Activated naive CD4-positive, alpha-beta T cell treated with Interleukin-2 at 50 U/mL for 16 hours (primary cell): Measurements from ENCODE around the gene NEURL2.
"Not testable (repeated sequence)": the region's sequence is repeated elsewhere in the genome, so short reads cannot be mapped to it uniquely, and the experiment has no call there.

Experiments used
- DNase-seq: peaks from one replicate; pipeline ENCODE4 v3.0.0-alpha.2; 2020

Gene NEURL2

DNA sequence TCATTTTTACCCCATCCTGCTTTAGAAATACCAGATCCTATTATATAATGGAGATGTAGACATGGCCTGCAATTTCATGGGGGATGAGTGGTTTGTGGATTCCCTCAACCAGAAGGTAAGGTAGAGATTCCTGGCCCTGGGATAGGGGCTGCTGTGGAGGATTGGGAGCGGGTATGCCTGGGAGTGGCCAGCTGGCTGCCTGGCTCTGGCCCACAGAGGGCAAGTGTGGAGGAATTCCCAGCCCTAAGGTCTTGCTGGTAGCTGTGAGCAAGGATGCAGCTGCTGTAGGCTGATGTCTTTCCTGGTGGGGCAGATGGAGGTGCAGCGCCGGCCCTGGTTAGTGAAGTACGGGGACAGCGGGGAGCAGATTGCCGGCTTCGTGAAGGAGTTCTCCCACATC, 6.7 kb upstream of the NEURL2 start:
- DNase-seq, result no peak

DNA sequence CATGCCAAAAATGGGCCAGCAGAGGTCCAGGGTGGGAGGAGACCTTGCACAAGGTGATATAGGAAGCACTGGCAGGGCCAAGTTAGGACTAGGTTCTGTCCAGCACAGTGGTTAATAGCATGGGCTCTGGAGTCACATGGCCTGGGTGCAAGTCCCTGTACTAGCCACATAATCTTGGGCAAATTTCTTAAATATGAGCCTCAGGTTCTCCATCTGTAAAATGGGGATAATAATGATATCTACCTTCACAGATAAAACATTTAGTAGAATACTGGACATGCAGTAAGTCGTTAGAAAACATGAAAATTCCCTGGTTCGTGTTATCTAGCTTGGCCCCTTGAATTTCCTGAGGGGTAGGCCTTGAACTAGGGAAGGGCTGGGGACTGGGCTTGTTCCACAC, 6.3 kb upstream of the NEURL2 start:
- no peak for DNase-seq

DNA sequence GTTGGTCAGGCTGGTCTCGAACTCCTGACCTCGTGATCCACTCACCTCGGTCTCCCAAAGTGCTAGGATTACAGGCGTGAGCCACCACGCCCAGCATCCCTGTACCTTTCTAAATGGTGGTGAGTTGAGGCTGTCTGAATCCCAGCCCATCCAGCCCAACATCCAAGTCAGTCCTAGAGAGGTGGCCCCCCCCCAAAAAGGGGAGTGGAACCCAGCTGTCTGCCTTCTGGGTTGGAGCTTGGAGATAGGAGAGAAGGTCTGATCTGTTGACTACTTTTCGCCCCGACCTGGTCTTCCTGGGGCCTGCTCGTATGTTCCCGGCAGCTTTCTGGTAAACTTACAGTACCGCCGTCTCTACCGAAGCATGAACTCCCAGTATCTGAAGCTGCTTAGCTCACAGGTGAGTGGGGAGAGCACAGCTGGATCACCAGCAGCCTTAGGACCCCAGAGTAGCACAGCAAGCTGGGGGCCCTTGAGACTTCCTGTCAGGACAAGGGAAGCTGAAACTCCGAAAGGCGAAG, 5.7 kb upstream of the NEURL2 start:
- DNase-seq, result no peak

DNA sequence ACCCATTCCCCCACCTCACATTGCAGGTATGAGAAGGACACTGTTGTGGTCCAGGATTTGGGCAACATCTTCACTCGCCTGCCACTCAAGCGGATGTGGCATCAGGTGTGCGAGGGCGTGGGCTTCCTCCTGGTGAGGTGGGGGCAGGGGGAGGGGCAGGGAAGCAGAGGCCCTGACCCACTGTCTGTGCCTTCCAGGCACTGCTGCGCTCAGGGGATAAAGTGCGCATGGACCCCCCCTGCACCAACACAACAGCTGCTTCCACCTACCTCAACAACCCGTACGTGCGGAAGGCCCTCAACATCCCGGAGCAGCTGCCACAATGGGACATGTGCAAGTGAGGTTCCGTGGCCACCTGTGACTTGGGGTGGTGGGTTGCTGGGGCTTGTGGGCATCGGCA, 3.8 kb upstream of the NEURL2 start:
- DNase-seq, result no peak

DNA sequence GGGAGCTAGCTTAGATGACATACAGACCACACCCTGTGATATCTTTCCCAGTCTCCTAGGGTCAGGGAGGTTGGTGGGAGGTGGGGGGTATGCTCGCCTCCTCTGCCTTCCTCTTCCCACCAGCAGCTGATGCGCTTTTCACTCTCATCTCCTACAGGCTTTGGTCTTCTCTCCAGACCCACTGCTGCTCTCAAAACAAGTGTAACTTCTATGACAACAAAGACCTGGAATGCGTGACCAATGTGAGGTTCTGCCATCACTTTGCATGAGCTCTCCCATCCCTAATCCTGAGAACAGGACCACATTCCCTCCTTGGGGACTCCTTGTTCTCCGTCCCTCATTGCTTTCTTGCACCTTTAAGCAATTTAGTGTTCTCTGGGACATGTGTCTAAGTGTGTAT, 2.8 kb upstream of the NEURL2 start:
- DNase-seq, result no peak

DNA sequence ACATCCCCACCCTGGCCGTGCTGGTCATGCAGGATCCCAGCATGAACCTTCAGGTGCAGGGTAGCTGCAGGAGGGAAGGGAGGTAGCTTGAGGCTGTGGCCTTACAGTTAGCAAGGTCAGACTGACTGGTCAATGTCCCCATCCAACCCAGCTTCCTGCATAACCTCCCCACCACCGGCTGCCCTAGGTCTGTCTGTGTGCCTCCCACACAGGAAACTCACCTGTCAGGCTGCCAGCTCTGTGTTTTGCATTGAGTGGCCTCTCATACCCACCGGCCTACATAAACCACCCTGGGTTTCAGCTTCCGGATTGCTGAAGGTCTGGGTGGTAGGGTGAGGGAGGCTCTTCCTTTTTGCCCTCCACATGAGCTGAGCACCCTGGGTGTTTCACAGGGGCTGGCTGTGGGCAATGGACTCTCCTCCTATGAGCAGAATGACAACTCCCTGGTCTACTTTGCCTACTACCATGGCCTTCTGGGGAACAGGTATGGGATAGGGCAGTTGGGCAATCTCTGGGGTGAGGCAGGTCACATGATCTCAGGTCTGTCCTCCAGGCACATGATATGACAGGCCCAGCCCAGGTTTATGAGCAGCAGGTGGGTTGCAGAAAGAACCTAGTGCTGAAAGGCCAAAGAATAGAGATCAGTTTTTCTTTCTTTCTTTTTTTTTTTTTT, 2.0 kb upstream of the NEURL2 start:
- DNase-seq, result peak; percentile 45

DNA sequence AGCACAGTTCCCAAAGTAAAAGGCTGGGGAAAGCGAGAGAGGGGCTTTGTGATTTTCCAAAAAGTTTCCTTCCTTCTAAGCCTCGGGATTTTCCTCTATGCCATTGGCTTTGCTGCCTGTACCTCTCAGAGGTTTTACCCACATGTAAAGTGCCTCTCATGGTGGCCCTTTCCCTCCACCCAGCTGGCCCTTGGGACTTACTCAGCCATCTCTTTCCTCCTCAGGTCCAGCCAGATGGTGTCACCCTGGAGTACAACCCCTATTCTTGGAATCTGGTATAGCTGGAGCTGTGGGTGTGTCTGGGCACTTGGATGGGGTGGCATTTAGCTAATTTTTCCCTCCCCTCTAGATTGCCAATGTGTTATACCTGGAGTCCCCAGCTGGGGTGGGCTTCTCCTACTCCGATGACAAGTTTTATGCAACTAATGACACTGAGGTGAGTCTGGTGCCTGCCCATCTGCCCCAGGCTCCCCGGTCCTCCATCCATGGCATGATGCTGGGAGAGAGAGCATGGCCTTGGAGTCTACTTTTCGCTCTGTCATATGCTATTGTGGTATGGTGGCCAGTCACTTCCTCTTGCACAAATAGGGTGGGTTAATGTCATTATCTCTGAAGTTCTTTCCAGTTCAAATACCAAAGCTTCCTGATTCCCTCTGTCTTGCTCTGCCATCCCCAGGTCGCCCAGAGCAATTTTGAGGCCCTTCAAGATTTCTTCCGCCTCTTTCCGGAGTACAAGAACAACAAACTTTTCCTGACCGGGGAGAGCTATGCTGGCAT, 1.2 kb upstream of the NEURL2 start:
- DNase-seq, result no peak

DNA sequence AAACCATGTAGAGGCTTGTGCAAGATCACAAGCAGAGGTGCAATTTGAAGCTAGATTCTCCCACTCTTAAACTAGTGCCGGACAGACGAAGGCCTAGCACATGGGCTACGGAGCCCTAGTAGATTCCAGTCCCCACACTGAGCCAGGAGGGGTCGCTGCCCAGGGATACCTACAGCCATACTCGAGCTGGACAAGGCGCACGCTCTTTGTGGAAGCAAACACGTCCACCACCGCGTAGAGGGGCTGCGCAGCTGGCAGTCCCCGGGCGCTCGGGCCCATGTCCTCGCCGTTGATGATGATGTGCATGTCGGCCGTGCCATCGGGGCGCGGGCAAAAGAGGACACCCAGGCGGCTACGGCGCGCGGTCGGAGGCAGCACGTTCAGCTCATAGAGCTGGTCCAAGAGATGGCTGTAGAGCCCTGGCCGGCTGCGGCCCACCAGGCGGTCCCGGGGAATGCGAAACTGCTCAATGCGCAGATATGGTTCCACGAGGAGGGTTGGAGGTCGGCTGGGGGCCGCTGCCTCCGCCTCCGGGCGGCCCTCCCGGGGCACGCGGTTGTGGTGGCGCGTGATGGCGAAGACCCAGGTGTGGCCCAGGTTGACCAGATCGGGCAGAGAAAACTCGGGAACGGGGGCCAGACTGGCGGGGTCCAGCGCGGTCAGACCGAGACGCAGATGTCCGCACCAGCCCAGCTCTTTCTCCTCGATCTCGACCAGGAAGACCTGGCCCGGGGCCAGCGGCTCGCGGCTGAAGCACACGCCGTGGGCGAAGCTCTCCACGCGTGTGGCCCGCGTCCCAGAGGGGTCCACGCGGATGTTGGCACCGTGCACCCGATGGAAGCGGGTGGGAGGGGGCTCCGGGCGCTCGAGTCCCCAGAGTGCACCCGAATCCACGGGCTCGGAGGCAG, 677 bp downstream of the NEURL2 start:
- DNase-seq, result peak; percentile 47

DNA sequence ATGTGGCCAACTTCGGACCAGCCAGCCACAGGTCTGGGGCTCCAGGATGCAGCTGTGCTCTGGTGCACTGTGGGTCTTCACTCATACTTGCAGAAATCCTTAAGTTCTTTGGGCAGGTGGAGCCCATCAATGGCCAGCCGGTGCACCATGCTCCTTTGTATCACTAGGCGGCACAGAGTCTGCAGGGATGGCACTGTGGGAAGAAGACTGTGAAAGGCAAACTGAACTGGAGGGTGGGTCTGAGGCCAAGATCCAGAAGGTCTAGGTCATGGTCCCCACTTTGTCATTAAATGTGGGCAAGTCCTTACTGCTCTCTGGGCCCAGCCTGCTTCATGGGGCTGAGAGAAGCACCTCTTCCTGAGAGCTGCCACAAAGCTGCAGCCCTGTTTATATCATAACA, 2.3 kb downstream of the NEURL2 start:
- DNase-seq, result no peak

DNA sequence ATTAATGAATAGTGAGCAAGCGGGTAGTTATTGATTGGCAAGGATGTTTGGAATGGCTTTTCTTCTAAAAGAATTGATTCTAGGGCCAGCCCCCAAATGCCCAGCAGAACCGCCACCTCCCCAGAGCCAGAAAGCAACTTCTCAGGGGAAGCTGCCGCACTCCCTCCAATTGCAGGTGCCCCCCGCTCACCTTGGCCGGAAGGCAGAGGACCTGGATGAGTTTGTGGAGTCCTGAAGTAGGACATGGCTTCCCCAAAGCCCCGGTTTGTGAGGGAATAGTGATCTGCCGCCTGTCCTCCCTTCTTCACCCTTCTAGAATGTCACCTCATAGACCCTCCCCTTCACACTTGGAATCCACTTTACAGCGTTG, 3.7 kb downstream of the NEURL2 start, which contains the start of gene SPATA25:
TSS of gene SPATA25 (minus strand) at position 277 of the 370 bp plus-strand sequence. CDS start at position 245, 32 bp downstream.
- DNase-seq, result no peak

DNA sequence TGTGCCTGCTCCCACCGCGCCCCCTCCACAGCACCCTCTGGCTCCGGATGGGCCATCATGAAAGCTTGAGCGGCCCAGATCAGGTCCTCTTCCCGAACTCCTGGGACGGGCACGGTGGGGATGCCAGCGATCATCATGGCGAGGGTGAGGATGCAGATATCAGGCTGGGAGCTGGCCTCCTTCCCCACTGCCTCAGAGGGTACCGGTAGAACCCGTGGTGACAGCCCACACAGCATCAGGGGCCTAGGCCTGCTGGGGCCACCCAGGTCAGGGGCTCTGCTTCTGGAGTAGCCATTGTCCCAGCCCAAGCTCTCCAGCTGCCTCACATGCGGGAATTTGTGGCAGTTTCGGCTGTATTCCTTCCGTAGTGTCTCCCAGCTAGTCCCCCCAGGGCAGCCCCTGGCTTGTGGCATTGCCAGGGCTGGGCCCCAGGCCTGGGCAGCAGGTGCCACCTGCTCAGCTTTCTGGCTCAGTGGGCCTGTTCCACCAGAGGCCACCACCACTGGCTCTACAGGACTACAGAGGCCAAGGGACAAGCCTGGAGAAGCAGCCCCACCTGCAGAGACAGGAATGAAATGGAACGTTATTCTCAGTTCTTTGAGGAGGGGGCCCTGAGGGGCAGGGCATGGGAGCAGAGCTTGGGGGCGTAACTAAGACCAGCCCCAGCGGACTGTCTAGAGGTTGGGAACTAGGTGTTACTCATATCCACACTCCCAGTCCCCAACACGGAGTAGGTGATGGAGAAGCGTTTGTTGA, 4.2 kb downstream of the NEURL2 start:
- no peak for DNase-seq

DNA sequence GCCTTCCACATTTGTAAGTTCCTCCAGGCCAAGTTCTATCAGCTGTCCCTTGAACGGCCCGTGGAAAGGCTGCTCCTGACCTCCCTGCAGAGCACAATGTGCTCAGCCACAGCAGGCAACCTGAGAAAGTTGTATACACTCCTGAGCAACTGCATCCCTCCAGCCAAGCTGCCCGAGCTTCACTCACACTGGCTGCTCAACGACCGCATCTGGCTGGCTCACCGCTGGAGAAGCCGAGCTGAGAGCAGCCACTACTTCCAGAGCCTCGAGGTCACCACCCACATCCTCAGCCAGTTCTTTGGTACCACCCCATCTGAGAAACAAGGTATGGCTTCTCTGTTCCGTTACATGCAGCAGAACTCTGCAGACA, 7.9 kb downstream of the NEURL2 start:
- DNase-seq, result no peak

DNA sequence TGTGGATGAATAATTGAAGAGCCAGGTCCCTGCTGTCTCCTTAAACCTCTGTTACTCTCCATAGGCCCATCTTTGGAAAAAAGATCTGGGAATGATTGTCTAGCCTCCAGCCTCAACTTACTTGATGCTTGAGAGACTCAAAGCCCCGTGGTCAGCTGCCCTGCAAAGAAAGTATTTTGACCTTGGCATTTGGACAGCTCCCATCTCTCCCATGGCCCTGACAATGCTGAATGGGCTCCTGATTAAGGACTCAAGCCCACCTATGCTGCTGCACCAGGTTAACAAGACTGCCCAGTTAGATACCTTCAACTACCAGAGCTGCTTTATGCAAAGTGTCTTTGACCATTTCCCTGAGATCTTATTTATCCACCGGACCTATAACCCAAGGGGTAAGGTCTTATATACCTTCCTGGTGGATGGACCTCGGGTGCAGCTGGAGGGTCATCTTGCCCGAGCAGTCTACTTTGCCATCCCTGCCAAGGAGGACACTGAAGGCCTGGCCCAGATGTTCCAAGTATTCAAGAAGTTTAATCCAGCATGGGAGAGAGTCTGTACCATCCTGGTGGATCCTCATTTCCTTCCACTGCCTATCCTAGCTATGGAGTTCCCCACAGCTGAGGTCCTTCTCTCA, 8.4 kb downstream of the NEURL2 start:
- DNase-seq, result no peak

DNA sequence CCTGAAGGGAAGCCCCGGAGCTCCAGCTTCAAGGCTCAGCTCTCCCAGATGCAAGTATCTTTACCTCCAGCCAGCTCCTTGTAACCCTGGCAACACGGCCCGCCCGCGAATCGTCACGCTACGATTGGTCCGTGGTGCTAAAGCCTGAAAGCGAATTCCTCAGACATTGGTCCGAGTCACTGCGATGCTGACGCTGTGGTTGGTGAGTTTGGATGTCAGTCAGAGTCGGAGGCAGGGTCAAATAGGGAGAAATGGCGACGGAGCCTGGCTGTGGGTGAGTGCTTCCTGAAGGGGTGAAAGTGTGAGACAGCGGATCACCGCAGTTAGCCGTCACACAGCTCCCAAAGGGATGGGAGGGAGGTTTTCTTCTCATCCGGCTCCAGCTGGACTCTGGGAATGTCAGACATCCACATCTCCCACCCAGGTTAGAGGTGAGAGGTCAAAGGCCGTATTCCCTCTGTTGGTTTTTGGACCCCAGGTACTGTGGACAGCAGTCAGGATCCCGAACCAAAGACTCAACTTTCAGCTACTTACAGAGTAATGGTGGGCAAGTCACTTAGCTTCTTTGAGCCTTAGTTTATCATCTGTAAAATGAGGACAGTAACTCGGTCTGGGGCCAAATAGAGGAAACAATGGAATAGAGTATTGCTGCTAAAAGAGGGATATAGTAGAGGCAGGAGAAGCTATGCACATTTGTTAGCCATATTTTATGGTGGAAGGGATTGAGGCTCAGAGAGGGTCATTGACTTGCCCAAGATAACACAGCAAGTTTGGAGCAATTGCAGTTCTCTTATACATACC, 9.8 kb downstream of the NEURL2 start, which contains the start of gene ZSWIM1:
TSS of gene ZSWIM1 (plus strand) at position 240 of the 801 bp plus-strand sequence. CDS start 1,366 bp downstream, outside the sequence.
- peak; percentile 99 for DNase-seq

DNA sequence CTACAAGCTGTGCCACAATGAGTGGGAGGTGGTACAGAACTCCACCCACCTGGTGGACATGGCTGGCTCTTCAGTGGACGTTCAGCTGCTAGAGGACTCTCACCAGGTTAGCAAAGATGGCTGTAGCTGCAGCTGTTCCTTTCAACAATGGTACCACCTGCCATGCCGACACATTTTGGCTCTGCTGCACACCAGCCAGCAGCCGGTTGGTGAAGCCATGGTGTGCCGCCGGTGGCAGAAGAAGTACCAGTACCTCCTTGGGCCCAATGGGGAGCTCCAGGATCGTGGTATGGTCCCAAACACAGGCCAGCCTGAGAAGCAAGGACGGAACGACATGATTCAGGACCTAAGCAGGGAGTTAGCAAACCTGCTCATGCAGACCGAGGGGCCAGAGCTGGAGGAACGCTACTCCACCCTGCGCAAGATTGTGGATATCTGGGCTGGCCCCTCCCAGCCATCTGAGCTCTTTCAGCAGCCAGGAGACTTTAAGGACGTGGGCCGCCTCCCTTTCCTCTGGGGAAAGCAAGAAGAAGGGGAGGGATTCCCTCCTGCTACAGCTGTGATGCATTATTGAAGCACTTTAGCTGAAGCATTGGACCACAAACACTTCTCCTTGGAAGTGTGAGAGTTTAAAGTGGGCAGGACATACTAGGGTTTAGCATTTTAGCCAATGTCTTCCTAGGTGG, 12.8 kb downstream of the NEURL2 start:
- no peak for DNase-seq

DNA sequence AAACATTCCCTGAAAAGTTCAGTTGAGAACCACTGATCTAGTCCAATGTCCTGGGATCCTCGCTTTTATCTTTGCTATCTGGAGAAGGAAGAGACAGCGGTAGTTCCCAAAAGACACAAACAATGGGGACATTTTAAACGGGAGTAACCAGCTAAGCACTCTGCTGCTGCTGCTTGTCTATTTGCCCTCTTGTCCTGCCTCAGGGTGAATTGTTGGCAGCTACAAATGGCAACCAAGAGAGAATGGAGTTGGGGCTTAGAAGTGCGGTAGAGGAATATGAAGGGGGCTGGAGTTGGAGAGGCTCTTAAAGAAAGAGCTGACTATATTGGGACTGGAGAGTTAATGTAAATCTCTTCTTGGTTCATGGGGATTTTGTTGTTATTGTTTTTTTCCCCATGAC, 16.4 kb downstream of the NEURL2 start:
- DNase-seq, result no peak

DNA sequence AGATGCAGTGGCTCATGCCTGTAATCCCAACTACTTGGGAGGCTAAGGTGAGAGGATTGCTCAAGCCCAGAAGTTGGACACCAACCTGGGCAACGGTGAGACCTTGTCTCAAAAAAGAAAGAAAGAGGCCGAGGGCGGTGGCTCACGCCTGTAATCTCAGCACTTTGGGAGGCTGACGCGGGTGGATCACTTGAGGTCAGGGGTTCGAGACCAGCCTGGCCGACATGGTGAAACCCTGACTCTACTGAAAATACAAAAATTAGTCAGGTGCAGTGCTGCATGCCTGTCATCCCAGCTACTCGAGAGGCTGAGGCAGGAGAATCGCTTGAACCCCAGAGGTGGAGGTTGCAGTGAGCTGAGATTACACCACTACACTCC, 16.9 kb downstream of the NEURL2 start:
- DNase-seq, result not testable (repeated sequence)

DNA sequence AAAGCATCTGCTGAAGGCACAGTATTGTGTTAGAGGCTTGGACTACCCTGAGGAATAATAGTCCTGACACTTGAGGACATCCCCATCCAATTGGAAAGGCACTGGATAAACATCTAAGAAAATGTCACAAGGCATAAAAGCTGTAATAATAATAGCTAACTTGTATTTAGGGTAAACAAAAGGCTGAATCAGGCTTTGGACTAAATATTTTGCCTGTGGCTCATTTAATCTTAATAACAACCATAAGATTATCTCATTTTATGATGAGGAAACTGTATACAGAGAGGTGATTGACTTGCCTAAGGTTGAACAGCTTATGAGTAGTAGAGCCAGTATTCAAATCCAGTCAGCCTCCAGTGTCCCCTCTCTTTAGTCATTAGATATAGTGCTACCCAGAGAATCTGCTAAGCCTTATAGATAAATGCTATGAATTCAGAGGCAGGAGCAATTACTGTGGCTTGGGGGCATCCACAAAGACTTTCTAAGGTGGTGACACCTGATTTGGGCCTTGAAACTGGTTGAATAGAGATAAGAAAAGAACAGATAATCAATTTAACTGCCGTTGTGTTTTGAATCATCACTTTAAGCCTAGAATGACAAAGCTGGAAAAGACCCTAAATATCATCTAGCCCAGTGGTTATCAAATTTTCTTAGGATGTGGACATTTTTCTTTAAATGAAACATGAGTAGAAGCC, 17.5 kb downstream of the NEURL2 start:
- no peak for DNase-seq

DNA sequence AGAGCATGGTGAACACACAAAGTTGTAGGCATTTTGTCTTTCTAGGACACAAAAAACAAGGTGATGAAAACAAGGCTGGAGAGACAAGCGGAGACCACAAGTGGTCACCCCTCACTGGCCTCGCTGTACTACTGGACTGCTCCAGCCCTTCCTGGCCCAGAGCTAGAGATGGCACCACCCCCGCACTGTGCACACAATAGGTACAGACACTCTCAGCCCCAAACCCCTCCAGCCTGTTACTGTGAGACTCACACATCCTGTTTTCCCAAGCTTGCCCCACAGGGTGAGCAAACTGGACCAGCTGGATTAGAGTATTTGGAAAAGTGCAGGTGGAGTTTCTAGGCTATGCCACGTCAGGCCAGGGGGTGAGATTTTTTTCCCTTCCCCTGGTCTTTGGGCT, 18.4 kb downstream of the NEURL2 start:
- no peak for DNase-seq

DNA sequence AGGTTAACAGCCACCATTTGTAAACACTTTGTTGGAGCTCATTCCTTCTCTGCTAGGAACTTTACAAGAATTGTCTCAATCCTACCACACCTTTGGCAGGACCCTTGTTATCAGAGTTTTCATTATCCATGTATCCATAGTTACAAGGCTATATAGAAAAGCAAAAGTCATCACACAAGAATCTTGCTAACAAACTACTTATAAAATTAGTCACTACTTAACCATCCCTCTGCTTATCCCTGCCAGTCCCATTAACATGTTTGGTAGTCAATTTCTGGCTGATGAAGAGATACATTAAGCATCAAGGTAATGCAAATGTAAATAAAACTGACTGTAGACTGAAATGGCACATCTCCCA, 23.2 kb downstream of the NEURL2 start:
- no peak for DNase-seq
